NCI-H128 (cell line): ENCODE data around the gene MEMO1.
"Not testable (repeated sequence)": the region's sequence is repeated elsewhere in the genome, so short reads cannot be mapped to it uniquely, and the experiment has no call there.

Source experiments
- DNase-seq: peaks from one replicate; lab custom pipeline; 2025; ENCODE audit not compliant: unreplicated experiment; lab: John Stamatoyannopoulos, UW

Gene MEMO1

GRCh38 chr2:31998731-31999383 lies 12.0 kb downstream of the MEMO1 start:
- no peak for DNase-seq

DNA sequence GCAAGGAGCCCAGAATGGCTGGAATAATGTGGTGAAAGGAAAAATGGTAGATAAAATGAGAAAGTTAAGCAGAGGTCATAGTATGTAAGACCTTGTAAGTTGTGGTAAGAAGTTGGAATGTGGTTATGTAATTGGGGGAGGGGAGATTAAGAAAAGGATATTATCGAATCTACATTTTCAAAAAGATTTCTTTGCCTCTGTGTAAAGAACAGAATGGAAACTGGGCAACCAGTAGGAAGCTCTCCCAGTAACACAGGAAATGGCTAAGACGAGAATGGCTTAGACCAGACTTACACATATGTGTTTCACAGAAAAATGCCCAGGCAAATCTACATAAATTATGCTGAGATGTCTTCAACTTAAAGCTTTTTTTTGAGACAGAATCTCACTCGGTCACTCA lies 13.2 kb downstream of the MEMO1 start:
- no peak for DNase-seq

DNA sequence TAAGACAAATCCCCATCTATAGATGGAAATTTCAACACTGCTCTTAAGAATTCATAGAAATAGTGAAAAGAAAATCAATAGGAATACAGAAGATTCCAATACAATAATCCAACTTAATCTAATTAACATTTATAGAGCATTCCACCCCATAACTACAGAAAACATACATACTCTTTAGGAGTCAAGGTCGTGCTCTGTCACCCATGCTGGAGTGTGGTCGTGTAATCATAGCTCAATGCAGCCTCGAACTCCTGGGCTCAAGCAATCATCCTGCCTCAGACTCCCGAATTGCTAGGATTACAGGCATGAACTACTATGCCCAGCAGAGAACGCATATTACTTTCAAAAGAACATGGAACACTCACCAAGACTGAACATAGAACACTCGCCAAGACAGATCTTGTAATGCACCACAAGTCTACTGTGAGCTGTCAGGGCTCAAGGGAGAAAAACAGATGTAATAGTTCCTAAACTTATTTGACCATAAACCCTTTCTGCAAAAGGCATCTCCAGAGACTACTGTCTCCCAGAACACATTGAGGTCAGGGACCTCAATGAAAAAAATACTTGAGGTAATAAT lies 14.1 kb downstream of the MEMO1 start:
- DNase-seq, result no peak

GRCh38 chr2:31992934-31993333 lies 17.9 kb downstream of the MEMO1 start:
- DNase-seq, result no peak

DNA sequence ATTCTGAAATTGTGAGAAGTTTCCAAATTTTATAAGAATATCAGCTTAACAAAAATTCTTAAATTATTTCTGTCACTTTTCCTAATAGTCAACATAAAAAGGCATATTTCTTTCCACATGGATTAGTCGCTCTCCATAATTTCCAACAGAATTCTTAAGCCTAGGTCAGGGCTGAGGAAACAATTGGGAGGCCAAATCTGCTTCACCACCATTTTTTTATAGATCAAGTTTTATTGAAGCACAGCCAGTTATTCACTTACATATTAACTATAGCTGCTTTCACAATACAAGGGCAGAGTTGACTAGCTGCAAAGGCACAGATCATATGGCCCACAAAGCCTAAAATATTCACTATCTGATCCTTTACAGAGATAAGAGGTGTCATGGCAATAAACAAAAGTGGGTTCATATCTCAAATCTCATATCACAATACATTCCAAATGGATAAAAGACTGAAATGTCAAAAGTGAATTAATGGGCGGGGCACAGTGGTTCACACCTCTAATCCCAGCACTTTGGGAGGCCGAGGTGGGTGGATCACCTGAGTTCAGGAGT lies 18.7 kb downstream of the MEMO1 start:
- DNase-seq, result no peak

- no peak for DNase-seq
Observed at GRCh38 chr2:31989946-31990345, 20.9 kb downstream of the MEMO1 start.

DNA sequence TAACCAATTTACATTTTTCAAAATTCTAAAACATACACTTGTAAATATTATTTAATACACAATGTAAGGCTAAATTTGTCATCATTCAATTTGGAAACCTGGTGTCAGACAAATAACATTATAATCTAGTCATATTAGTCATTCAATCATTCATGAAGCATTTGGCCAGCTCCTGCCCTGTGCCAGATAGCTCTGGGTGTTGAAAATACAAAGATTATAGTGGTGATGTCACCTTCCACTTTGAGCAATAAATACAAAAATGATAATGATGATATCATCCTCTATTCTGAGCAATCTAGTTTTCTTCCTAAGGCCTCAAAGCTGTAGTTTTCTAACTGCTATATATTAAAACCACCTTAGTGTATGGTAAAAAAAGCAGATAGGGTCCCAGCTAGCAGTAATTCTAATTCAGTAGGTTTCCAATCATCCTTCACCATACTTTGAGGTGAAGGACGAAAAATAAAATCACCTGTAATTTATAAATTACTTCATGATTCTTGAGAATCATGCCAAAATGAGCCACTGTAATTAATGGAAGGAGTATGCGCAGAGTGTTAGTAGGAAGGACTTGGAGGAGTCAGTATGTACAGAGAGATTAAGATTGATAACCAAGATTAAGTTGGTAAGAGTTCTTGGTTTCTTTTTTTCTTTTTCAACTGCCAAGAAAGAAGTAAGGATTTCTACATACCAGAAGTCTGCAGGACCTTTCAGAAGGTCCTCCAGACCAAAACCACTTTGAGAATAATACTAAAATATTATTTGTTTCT lies 23.2 kb downstream of the MEMO1 start:
- DNase-seq, result no peak

GRCh38 chr2:31986906-31987305 lies 23.9 kb downstream of the MEMO1 start:
- DNase-seq, result no peak

GRCh38 chr2:31983762-31984467 lies 26.9 kb downstream of the MEMO1 start:
- no peak for DNase-seq

- no peak for DNase-seq
Observed at GRCh38 chr2:31980674-31981356, 30.0 kb downstream of the MEMO1 start.

GRCh38 chr2:31979956-31980355 lies 30.9 kb downstream of the MEMO1 start:
- no peak for DNase-seq

GRCh38 chr2:31979018-31979417 lies 31.8 kb downstream of the MEMO1 start:
- no peak for DNase-seq

DNA sequence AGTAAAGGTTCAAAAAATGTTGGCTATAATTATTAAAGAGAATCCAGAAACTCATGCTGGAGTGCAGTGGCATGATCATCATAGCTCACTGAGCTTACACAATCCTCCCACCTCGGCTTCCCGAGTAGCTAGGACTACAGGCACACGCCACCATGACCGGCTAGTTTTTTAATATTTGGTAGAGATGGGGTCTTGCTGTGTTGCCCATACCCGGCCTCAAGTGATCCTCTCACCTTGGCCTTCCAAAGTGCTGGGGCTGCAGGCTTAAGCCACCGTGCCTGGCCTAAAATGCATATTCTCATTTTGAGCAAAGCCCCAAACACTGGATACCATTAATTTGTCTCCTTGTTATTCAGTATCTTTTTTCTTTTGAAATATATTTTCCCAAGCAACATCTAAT lies 32.4 kb downstream of the MEMO1 start:
- DNase-seq, result no peak

DNA sequence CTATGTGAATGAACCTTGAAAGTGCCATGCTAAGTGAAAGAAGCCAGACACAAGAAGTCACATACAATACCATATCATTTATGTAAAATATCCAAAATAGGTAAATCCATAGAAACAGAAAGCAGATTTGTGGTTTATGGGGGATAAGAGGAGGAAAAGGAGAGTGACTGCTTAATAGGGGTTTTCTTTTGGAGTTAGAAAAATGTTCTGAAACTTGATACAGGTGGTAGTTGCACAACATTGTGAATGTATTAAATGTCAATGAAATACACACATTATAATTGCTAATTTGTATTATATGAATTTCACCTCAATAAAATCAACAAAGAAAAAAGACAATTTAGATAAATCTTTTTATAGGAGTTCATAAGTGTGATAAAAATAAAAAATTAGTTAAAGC lies 37.1 kb downstream of the MEMO1 start:
- no peak for DNase-seq

GRCh38 chr2:31972059-31972458 lies 38.7 kb downstream of the MEMO1 start:
- DNase-seq, result no peak

- DNase-seq, result no peak
Observed at GRCh38 chr2:31969178-31969577, 41.6 kb downstream of the MEMO1 start.

DNA sequence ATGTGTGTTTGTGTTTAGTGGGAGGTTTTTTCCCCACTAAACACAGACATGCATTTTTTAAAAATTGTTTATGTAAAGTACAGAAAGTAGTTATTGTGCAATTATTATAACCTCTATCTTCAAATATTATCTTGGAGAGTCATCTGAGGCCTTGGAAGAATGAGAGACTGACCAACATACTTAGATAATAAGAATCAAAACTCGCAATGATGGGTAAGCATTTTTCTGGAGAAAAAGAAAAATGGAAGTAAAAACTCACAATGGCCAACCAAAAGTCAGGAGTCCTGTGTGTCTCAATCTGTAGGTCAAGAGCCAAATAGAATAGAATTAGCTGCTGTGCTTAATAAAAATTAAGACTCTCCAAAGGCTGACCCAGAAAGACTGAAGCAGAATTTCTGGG lies 43.0 kb downstream of the MEMO1 start:
- DNase-seq, result no peak

GRCh38 chr2:31966402-31966801 lies 44.4 kb downstream of the MEMO1 start:
- DNase-seq, result not testable (repeated sequence)

- DNase-seq, result no peak
Observed at GRCh38 chr2:31965094-31965493, 45.7 kb downstream of the MEMO1 start.

DNA sequence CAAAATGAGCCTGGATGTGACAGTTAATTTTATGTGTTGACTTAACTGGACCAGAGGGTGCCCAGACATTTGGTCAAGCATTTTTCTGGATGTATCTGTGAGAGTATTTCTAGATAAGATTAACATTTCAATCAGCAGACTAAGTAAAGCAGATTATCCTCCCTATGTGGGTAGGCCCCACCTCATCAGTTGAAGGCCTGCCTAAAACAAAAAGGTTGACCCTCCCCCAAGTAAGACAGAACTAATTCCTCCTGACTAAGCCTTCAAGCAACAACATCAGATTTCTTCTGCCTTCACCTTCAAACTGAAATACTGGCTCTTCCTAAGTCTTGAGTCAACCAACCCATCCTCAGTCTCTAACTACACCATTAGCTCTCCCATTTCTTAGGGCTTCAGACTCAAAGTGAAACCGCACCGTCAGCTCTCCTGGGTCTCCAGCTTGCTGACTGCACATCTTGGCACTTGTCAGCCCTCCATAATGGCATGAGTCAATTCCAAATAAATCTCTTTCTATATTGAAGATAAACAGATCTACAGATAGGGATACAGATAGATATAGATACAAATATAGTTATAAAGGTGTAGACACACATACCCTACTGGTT lies 47.9 kb downstream of the MEMO1 start:
- no peak for DNase-seq
